ENCODE results near the gene GBF1. TPM values are rescaled to one million over a fixed set of nuclear protein-coding genes. Genes with fewer than 3 reads are reported as not detected.

The GBF1 gene
- total RNA-seq, 1 experiment from 2014 or later = 15.3 TPM

GRCh38 chr10:102262744-102263370, 17.5 kb downstream of the GBF1 start:
- in situ Hi-C loops (cut with HindIII; ENCODE audit: low sequenced_read_pairs) = no loop called here
- no peak for DNase-seq (ENCODE audit: low spot score)

GRCh38 chr10:102264371-102264770, 19.0 kb downstream of the GBF1 start:
- DNase-seq (ENCODE audit: low spot score) = no peak
- in situ Hi-C loops (cut with HindIII; ENCODE audit: low sequenced_read_pairs) = no loop called here

GRCh38 chr10:102266670-102267069, 21.3 kb downstream of the GBF1 start:
- in situ Hi-C loops (cut with HindIII; ENCODE audit: low sequenced_read_pairs) = no loop called here

GRCh38 chr10:102267748-102268147, 22.4 kb downstream of the GBF1 start:
- in situ Hi-C loops (cut with HindIII; ENCODE audit: low sequenced_read_pairs) = no loop called here
- DNase-seq (ENCODE audit: low spot score) = no peak

More at GRCh38 chr10:102266670-102267069, 21.3 kb downstream of the GBF1 start:
- no peak for DNase-seq (ENCODE audit: low spot score)

GRCh38 chr10:102268375-102268888, 23.1 kb downstream of the GBF1 start:
- DNase-seq (ENCODE audit: low spot score) = no peak

GRCh38 chr10:102269017-102269416, 23.7 kb downstream of the GBF1 start:
- in situ Hi-C loops (cut with HindIII; ENCODE audit: low sequenced_read_pairs) = no loop called here
- DNase-seq (ENCODE audit: low spot score) = no peak

More at GRCh38 chr10:102268375-102268888, 23.1 kb downstream of the GBF1 start:
- in situ Hi-C loops (cut with HindIII; ENCODE audit: low sequenced_read_pairs) = no loop called here

- in situ Hi-C loops (cut with HindIII; ENCODE audit: low sequenced_read_pairs) = no loop called here
- no peak for DNase-seq (ENCODE audit: low spot score)
Measured at GRCh38 chr10:102274062-102274461, 28.7 kb downstream of the GBF1 start.

GRCh38 chr10:102275343-102275742, 30.0 kb downstream of the GBF1 start:
- no peak for DNase-seq (ENCODE audit: low spot score)
- in situ Hi-C loops (cut with HindIII; ENCODE audit: low sequenced_read_pairs) = no loop called here

GRCh38 chr10:102279104-102279503, 33.8 kb downstream of the GBF1 start:
- DNase-seq (ENCODE audit: low spot score) = no peak
- in situ Hi-C loops (cut with HindIII; ENCODE audit: low sequenced_read_pairs) = no loop called here

GRCh38 chr10:102280397-102281101, 35.2 kb downstream of the GBF1 start:
- peak; percentile 61 for DNase-seq (ENCODE audit: low spot score)
- in situ Hi-C loops (cut with HindIII; ENCODE audit: low sequenced_read_pairs) = no loop called here

- in situ Hi-C loops (cut with HindIII; ENCODE audit: low sequenced_read_pairs) = no loop called here
Measured at GRCh38 chr10:102281102-102281487, 35.8 kb downstream of the GBF1 start.

GRCh38 chr10:102283488-102283887, 38.2 kb downstream of the GBF1 start:
- in situ Hi-C loops (cut with HindIII; ENCODE audit: low sequenced_read_pairs) = no loop called here
- no peak for DNase-seq (ENCODE audit: low spot score)

More at GRCh38 chr10:102281102-102281487, 35.8 kb downstream of the GBF1 start:
- no peak for DNase-seq (ENCODE audit: low spot score)

- no peak for DNase-seq (ENCODE audit: low spot score)
- in situ Hi-C loops (cut with HindIII; ENCODE audit: low sequenced_read_pairs) = no loop called here
Measured at GRCh38 chr10:102283890-102284289, 38.6 kb downstream of the GBF1 start.

GRCh38 chr10:102284531-102284930, 39.2 kb downstream of the GBF1 start:
- DNase-seq (ENCODE audit: low spot score) = no peak
- in situ Hi-C loops (cut with HindIII; ENCODE audit: low sequenced_read_pairs) = no loop called here

GRCh38 chr10:102285133-102285532, 39.8 kb downstream of the GBF1 start:
- no peak for DNase-seq (ENCODE audit: low spot score)
- in situ Hi-C loops (cut with HindIII; ENCODE audit: low sequenced_read_pairs) = no loop called here

- DNase-seq (ENCODE audit: low spot score) = no peak
- in situ Hi-C loops (cut with HindIII; ENCODE audit: low sequenced_read_pairs) = no loop called here
Measured at GRCh38 chr10:102286216-102286615, 40.9 kb downstream of the GBF1 start.

- DNase-seq (ENCODE audit: low spot score) = no peak
- in situ Hi-C loops (cut with HindIII; ENCODE audit: low sequenced_read_pairs) = no loop called here
Measured at GRCh38 chr10:102287538-102287937, 42.2 kb downstream of the GBF1 start.

- DNase-seq (ENCODE audit: low spot score) = no peak
- in situ Hi-C loops (cut with HindIII; ENCODE audit: low sequenced_read_pairs) = no loop called here
Measured at GRCh38 chr10:102287991-102288390, 42.7 kb downstream of the GBF1 start.

- no peak for DNase-seq (ENCODE audit: low spot score)
- in situ Hi-C loops (cut with HindIII; ENCODE audit: low sequenced_read_pairs) = no loop called here
Measured at GRCh38 chr10:102289356-102289755, 44.0 kb downstream of the GBF1 start.

- in situ Hi-C loops (cut with HindIII; ENCODE audit: low sequenced_read_pairs) = no loop called here
- no peak for DNase-seq (ENCODE audit: low spot score)
Measured at GRCh38 chr10:102289840-102290239, 44.5 kb downstream of the GBF1 start.

Measured in G401 (cell line).